Measurements from ENCODE around the gene RPL29. TPM values are rescaled to one million over a fixed set of nuclear protein-coding genes. Genes with fewer than 3 reads are reported as not detected.

The RPL29 gene
- total RNA-seq, 1 donor: 3,278 TPM

GRCh38 chr3:52026041-52026440, 30.3 kb upstream of the RPL29 start:
- DNase-seq (ENCODE audit: low read depth in 2 of 3, low spot score in 2 of 3): no peak

DNA sequence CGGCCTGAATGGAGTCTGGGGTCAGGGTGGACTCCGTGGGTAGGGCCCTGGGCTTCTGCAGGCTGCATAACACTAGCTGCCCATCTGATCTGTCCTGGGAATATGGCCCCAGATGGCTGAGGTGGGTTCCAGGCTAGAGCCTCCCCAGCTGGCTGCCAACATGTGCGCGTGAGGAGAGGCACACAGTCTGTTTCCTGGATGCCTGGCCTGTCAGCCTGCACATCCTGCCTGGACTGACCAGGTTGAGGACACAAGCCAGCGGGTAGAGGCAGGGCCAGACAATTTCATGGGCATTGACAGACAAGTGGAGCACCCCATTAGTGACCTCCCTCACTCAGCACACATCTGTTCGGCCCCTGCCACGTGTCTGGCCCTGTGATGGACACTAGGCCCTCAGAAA, 29.8 kb upstream of the RPL29 start:
- no peak for DNase-seq (ENCODE audit: low read depth in 2 of 3, low spot score in 2 of 3)

- DNase-seq (ENCODE audit: low read depth in 2 of 3, low spot score in 2 of 3): no peak
Measured at GRCh38 chr3:52024765-52025452, 29.2 kb upstream of the RPL29 start.

GRCh38 chr3:52023860-52024764, 28.4 kb upstream of the RPL29 start:
- DNase-seq (ENCODE audit: low read depth in 2 of 3, low spot score in 2 of 3): no peak

GRCh38 chr3:52023101-52023770, 27.5 kb upstream of the RPL29 start:
- no peak for DNase-seq (ENCODE audit: low read depth in 2 of 3, low spot score in 2 of 3)

- no peak for DNase-seq (ENCODE audit: low read depth in 2 of 3, low spot score in 2 of 3)
Measured at GRCh38 chr3:52022323-52023100, 26.8 kb upstream of the RPL29 start.

GRCh38 chr3:52021489-52022268, 26.0 kb upstream of the RPL29 start:
- DNase-seq (ENCODE audit: low read depth in 2 of 3, low spot score in 2 of 3): peak in 1 of 3 donors; percentile 19

DNA sequence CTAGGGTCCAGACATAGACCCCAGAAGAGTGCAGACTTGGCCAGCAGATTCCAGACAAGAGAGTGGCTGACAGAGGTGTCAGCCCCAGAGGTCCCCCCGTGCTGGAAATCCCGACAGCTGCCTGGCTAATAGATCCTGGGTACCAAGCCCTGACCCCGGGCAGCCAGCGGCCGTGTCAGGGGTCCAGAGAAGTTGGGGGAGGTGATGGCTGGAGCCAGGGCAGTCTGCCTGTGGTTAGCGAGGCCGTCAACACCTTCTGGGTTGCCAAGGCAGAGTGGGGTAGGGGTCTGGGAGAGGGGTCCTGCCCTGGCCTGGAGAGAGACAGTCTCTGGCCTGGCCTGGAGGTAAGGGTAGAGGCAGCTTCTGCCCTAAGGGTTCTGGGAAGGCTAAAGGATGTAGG, 25.1 kb upstream of the RPL29 start:
- no peak for DNase-seq (ENCODE audit: low read depth in 2 of 3, low spot score in 2 of 3)

GRCh38 chr3:52019352-52020080, 23.8 kb upstream of the RPL29 start:
- DNase-seq (ENCODE audit: low read depth in 2 of 3, low spot score in 2 of 3): no peak

GRCh38 chr3:52018319-52019000, 22.8 kb upstream of the RPL29 start:
- DNase-seq (ENCODE audit: low read depth in 2 of 3, low spot score in 2 of 3): no peak

DNA sequence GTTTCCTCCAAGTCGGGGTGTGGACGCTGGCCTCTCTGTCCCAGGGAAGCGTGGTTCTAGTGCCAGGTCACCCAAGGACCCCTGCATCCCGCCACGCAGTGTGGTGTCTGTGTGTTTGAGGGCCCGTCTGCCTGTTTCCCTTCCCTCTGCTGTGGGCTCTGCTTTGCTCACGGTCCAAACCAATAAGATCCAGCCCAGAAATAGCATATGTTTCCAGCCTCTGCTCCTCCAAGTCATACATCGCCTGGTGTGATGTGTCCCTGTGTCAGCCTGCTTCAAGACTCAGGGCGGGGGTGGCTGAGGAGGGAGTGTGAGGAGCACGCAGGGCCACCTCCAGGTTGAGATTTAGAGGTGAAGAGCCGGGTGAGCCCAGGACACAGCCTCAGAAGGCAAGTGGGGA, 21.9 kb upstream of the RPL29 start:
- no peak for DNase-seq (ENCODE audit: low read depth in 2 of 3, low spot score in 2 of 3)

DNA sequence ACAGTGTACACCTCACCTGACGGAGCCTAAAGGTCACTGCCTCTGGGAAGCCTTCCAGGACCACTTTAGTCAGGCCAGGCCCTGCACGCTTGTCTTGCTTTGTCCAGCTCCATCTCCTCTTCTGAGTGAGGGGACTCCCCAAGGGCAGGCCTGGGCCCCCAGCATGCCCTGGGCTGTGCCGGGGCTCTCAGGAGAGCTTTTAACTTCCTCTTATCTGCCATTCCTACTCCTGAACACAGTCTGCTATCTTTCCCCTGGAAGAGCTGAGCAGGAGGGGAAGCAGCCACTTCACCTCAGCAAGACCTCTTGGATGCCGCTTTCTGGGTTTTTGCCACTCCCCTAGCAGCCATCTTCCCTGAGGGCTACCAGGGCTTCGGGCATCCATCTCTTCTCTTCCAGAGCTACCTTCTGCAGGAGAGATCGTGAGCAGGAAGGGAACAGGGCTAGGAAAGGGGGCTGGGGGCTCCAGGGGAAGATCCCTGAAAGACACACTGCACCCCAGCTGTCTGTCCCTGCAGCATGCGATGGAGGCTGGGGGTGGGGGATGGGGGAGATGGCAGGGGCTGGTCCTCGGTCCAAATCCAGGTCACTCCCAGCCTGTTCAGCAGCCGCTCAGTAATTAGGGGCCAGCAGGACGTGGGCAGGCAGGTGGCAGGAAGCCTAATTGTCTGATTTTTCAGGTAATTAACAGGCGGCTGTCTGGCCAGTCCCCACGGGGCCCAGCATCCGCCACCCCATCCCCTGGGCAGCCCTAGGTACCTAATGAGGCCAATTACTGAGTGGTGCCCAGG, 19.9 kb upstream of the RPL29 start:
- DNase-seq (ENCODE audit: low read depth in 2 of 3, low spot score in 2 of 3): no peak

- DNase-seq (ENCODE audit: low read depth in 2 of 3, low spot score in 2 of 3): peak in 1 of 3 donors; percentile 16
Measured at GRCh38 chr3:52014613-52015012, 18.9 kb upstream of the RPL29 start.

GRCh38 chr3:52013802-52014598, 18.3 kb upstream of the RPL29 start:
- no peak for DNase-seq (ENCODE audit: low read depth in 2 of 3, low spot score in 2 of 3)

- DNase-seq (ENCODE audit: low read depth in 2 of 3, low spot score in 2 of 3): no peak
Measured at GRCh38 chr3:52012699-52013098, 17.0 kb upstream of the RPL29 start.

GRCh38 chr3:52010431-52010830, 14.7 kb upstream of the RPL29 start:
- no peak for DNase-seq (ENCODE audit: low read depth in 2 of 3, low spot score in 2 of 3)

- no peak for DNase-seq (ENCODE audit: low read depth in 2 of 3, low spot score in 2 of 3)
Measured at GRCh38 chr3:52007291-52007690, 11.6 kb upstream of the RPL29 start.

Measured in hematopoietic multipotent progenitor cell (in vitro differentiated cells).